ENCODE results near the gene RBFOX2.

GRCh38 chr22:35837101-35837727 lies 191.4 kb downstream of the RBFOX2 start:
- TF ChIP-seq SP1 (IDR thresholded peaks at IDR 0.05) (no peak), REST (IDR thresholded peaks at IDR 0.05) (no peak), JUND (IDR thresholded peaks at IDR 0.05) (no peak), ZBTB33 (IDR thresholded peaks at IDR 0.05) (no peak), YY1 (IDR thresholded peaks at IDR 0.05) (no peak)
- TF ChIP-seq, protein P1, sequence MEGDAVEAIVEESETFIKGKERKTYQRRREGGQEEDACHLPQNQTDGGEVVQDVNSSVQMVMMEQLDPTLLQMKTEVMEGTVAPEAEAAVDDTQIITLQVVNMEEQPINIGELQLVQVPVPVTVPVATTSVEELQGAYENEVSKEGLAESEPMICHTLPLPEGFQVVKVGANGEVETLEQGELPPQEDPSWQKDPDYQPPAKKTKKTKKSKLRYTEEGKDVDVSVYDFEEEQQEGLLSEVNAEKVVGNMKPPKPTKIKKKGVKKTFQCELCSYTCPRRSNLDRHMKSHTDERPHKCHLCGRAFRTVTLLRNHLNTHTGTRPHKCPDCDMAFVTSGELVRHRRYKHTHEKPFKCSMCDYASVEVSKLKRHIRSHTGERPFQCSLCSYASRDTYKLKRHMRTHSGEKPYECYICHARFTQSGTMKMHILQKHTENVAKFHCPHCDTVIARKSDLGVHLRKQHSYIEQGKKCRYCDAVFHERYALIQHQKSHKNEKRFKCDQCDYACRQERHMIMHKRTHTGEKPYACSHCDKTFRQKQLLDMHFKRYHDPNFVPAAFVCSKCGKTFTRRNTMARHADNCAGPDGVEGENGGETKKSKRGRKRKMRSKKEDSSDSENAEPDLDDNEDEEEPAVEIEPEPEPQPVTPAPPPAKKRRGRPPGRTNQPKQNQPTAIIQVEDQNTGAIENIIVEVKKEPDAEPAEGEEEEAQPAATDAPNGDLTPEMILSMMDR (IDR thresholded peaks at IDR 0.05; ENCODE audit: low read depth, low read length, missing input control) = no peak
